Peyer's patch (tissue), 4 donors: ENCODE measurements around the gene INTS11. TPM values are rescaled to one million over a fixed set of nuclear protein-coding genes. Genes with fewer than 3 reads are reported as not detected.

Source experiments
- DNase-seq, 3 donors: peaks; one replicate each; pipeline ENCODE4 v3.0.0-alpha.2; 2017 to 2019
- H3K27ac ChIP-seq, 4 donors: fragments of 200-600 bp; sonication (generic); one replicate each; pipeline ENCODE4 v1.5.1; 2016 to 2019
- H3K27me3 ChIP-seq, 2 donors: fragments of 200-600 bp; sonication (generic); one replicate each; pipeline ENCODE4 v1.5.1; 2019
- H3K36me3 ChIP-seq, 3 donors: fragments of 200-600 bp; sonication (generic); one replicate each; pipeline ENCODE4 v1.5.1; 2016 to 2019
- H3K4me1 ChIP-seq, 4 donors: fragments of 200-600 bp; sonication (generic); one replicate each; pipeline ENCODE4 v1.5.1; 2016 to 2019
- H3K4me3 ChIP-seq, 4 donors: fragments of 200-600 bp; sonication (generic); 1 replicate in 3 of 4; 2 replicates in 1 of 4; pipeline ENCODE4 v1.5.1; 2016 to 2019; ENCODE audit warnings: mild to moderate bottlenecking in 1 of 4
- H3K9me3 ChIP-seq, 4 donors: fragments of 200-600 bp; sonication (generic); one replicate each; pipeline ENCODE4 v1.5.1; 2016 to 2019; ENCODE audit warnings: mild to moderate bottlenecking in 1 of 4
- CTCF ChIP-seq, 6 experiments: fragments of 450-650 bp in 4 of 6; fragments of 200-600 bp in 2 of 6; sonication (generic) in 1 of 6; IDR thresholded peaks; one replicate each; pipeline ENCODE4 v1.5.1; 2017 to 2019; ENCODE audit warnings: antibody characterized with exemption in 6 of 6, mild to moderate bottlenecking in 3 of 6, moderate library complexity in 1 of 6
- POLR2A ChIP-seq, 2 donors: fragments of 450-650 bp; IDR thresholded peaks; one replicate each; pipeline ENCODE4 v1.5.1; 2017; ENCODE audit warnings: antibody characterized with exemption in 2 of 2, mild to moderate bottlenecking in 2 of 2, moderate library complexity in 2 of 2
- total RNA-seq, 4 donors: library from RNA; depleted of rRNA; stranded (reverse); fragments of >200 nt; gene quantifications; one replicate each; pipeline ENCODE4 v1.1.0, GENCODE V29; 2016

The INTS11 gene
- total RNA-seq, 4 donors from 2014 or later: 146 to 359 (median 273) TPM

- no peak for DNase-seq
- Histone ChIP-seq H3K27me3 (no peaks in the 10 kb centered on the region), H3K4me3 (peak overlapping the region; percentile 85 to 97 (median 94)), H3K36me3 (no peaks in the 10 kb centered on the region), H3K9me3 (no peaks in the 10 kb centered on the region), H3K4me1 (peaks cover 5 to 50% (median 28%) of the 10 kb centered on the region in 4 donors), H3K27ac (peak overlapping the region; percentile 83 to 91 (median 86))
- no peak for TF ChIP-seq CTCF (IDR thresholded peaks at IDR 0.05)
- TF ChIP-seq POLR2A (IDR thresholded peaks at IDR 0.05): no peak
Measured at GRCh38 chr1:1274299-1274930, 50.0 kb downstream of the INTS11 start.

DNA sequence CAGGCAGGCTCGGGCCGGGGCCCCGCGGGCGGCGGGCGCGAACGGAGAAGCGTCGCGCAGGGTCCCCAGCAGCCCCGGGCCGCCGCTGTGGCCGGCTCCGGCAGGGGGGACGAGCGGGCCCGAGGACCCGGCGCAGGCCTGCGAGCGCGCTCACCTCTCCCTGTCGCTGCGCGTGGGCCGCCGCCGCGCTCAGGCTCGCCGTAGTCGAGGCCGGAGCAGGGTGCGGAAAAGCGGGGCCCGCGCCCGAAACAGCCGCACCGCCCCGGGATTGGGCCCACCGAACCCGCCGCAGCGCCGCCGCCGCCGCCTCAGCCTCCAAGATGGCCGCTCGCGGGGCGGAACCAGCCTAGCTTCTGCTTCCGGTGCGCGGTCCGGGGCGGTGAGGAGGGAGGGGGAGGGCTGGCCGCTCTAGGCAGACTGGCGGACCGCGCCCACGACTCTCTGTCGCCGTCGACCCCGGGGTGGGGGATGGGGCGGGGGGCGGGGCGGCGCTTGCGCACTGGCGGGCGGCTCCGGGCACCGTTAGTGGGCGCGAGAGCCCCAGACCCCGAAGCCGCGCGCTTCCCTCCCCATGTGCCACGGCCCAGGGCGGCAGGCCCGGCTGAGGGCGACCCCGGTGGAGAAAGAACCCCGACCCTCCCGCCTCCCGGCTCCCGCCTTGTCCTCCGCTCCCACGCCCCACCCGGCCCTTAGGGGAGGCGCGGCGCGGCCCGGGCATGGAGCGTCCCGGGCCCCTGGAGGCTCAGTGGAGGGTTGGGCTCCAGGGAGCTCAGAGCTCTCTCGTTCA is 50.8 kb downstream of the INTS11 start, which contains the start of gene UBE2J2:
Gene UBE2J2 (minus strand): TSS at position 343 of the 787 bp plus-strand sequence. CDS start 5,862 bp downstream, outside the sequence.
- no peak for TF ChIP-seq CTCF (IDR thresholded peaks at IDR 0.05)
- peak; percentile 7 to 72 for TF ChIP-seq POLR2A (IDR thresholded peaks at IDR 0.05)
- Histone ChIP-seq H3K9me3 (no peaks in the 10 kb centered on the region), H3K36me3 (peaks cover 0 to 2% (median 0%) of the 10 kb centered on the region in 3 donors)

DNA sequence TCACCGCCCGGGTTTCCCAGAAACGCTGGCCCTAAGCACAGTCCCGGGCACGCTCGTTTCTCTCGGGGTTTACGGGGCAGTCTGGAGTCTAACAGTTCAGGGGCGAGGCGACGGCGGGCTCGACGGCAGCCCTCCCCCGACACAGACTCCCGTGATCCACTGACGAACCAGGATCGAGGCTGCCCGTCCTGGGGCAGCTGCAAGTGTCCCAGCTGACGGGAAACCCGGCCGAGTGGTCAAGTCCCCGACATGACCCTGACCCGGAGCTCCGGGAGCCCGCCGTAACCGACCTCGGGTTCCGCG is 51.3 kb downstream of the INTS11 start:
- Histone ChIP-seq H3K27ac (peak overlapping the region; percentile 83 to 91 (median 86)), H3K27me3 (no peaks in the 10 kb centered on the region), H3K4me1 (peaks cover 5 to 42% (median 28%) of the 10 kb centered on the region in 4 donors), H3K4me3 (peak overlapping the region; percentile 85 to 97 (median 94)), H3K9me3 (no peaks in the 10 kb centered on the region), H3K36me3 (peaks cover 0 to 8% (median 0%) of the 10 kb centered on the region in 3 donors)
- no peak for DNase-seq
- TF ChIP-seq CTCF (IDR thresholded peaks at IDR 0.05): no peak
- no peak for TF ChIP-seq POLR2A (IDR thresholded peaks at IDR 0.05)

More for the DNA sequence above, 50.8 kb downstream of the INTS11 start, which contains the start of gene UBE2J2:
- Histone ChIP-seq H3K4me3 (peak within 1 kb of the TSS; percentile 85 to 97 (median 94)), H3K27me3 (no peaks in the 10 kb centered on the region), H3K27ac (peak within 1 kb of the TSS; percentile 83 to 91 (median 86)), H3K4me1 (peaks cover 5 to 48% (median 28%) of the 10 kb centered on the region in 4 donors)
- peak; percentile 91 to 97 (median 96) for DNase-seq

- DNase-seq: peak in 2 of 3 donors; percentile 84 to 87
- Histone ChIP-seq H3K27me3 (no peaks in the 10 kb centered on the region), H3K36me3 (peaks cover 0 to 13% (median 0%) of the 10 kb centered on the region in 3 donors), H3K4me1 (peaks cover 5 to 40% (median 28%) of the 10 kb centered on the region in 4 donors), H3K9me3 (no peaks in the 10 kb centered on the region), H3K27ac (peak overlapping the region; percentile 83 to 91 (median 86)), H3K4me3 (peak overlapping the region; percentile 85 to 97 (median 94))
- TF ChIP-seq CTCF (IDR thresholded peaks at IDR 0.05) (peak in 1 of 6 experiments; percentile 10), POLR2A (IDR thresholded peaks at IDR 0.05) (peak; percentile 84 to 90)
Measured at GRCh38 chr1:1272341-1273208, 51.9 kb downstream of the INTS11 start.

GRCh38 chr1:1270813-1271212 is 53.6 kb downstream of the INTS11 start:
- Histone ChIP-seq H3K27me3 (no peaks in the 10 kb centered on the region), H3K4me3 (no peak overlapping the region), H3K36me3 (peaks cover 0 to 31% (median 0%) of the 10 kb centered on the region in 3 donors), H3K4me1 (peaks cover 5 to 40% (median 28%) of the 10 kb centered on the region in 4 donors), H3K27ac (no peak overlapping the region), H3K9me3 (no peaks in the 10 kb centered on the region)
- TF ChIP-seq POLR2A (IDR thresholded peaks at IDR 0.05) (no peak), CTCF (IDR thresholded peaks at IDR 0.05) (no peak)
- DNase-seq: no peak
